MCF 10A (cell line): ENCODE measurements around the gene SMIM32. TPM values are rescaled to one million over a fixed set of nuclear protein-coding genes. Genes with fewer than 3 reads are reported as not detected.

Source experiments
- BruUV-seq: library from RNA; stranded (reverse); fragments of 400-500 nt; replicated peaks from 2 replicates; lab custom pipeline; 2021; lab: Mats Ljungman, UMichigan
- CTCF ChIA-PET: fragments of 300-600 bp; sonication (Branson Sonifier 250); formaldehyde crosslinking; extraction: SDS; loops from one replicate; lab custom pipeline; 2021; ENCODE audit warnings: antibody characterized with exemption, inconsistent platforms; lab: Yijun Ruan, JAX
- POLR2A ChIA-PET: fragments of 300-600, 350-650 bp; sonication (Branson Sonifier 250); formaldehyde crosslinking; extraction: SDS; loops from one replicate; lab custom pipeline; 2020; ENCODE audit warnings: antibody characterized with exemption, inconsistent platforms; lab: Yijun Ruan, JAX
- DNase-seq: peaks from one replicate; pipeline ENCODE4 v3.0.0-alpha.2; 2018; ENCODE audit not compliant: unreplicated experiment
- H3K27ac Mint-ChIP-seq: one replicate; pipeline ENCODE4 v1.8.0; 2022; ENCODE audit warnings: mild to moderate bottlenecking, low read depth, mixed read lengths; ENCODE audit not compliant: unreplicated experiment
- H3K27me3 Mint-ChIP-seq: one replicate; pipeline ENCODE4 v1.8.0; 2022; ENCODE audit warnings: mixed read lengths; ENCODE audit not compliant: insufficient read depth, unreplicated experiment
- H3K36me3 Mint-ChIP-seq: one replicate; pipeline ENCODE4 v1.8.0; 2022; ENCODE audit warnings: mild to moderate bottlenecking, moderate library complexity, mixed read lengths; ENCODE audit not compliant: insufficient read depth, unreplicated experiment
- H3K4me1 Mint-ChIP-seq: one replicate; pipeline ENCODE4 v1.8.0; 2022; ENCODE audit warnings: mixed read lengths; ENCODE audit not compliant: insufficient read depth, unreplicated experiment
- H3K4me3 Mint-ChIP-seq: one replicate; pipeline ENCODE4 v1.8.0; 2022; ENCODE audit warnings: mild to moderate bottlenecking, moderate library complexity, mixed read lengths; ENCODE audit not compliant: unreplicated experiment
- H3K9me3 Mint-ChIP-seq: one replicate; pipeline ENCODE4 v1.8.0; 2022; ENCODE audit warnings: mixed read lengths; ENCODE audit not compliant: unreplicated experiment
- intact Hi-C: fragments of 100-400 bp; cut with micrococcal nuclease; formaldehyde crosslinking; loops from 2 replicates; pipeline ENCODE4 v1.14.1; 2022
- total RNA-seq: library from RNA; stranded (reverse); gene quantifications from 2 replicates; pipeline ENCODE4 v1.2.3, GENCODE V29; 2022
- TF ChIP-seq, protein P1 (sequence below): fragments of 200-600 bp; IDR thresholded peaks from one replicate; pipeline ENCODE4 v1.8.0; 2022; ENCODE audit warnings: antibody characterized with exemption, mild to moderate bottlenecking; ENCODE audit not compliant: unreplicated experiment

SMIM32 gene
- total RNA-seq, 1 experiment from 2014 or later: not detected

DNA sequence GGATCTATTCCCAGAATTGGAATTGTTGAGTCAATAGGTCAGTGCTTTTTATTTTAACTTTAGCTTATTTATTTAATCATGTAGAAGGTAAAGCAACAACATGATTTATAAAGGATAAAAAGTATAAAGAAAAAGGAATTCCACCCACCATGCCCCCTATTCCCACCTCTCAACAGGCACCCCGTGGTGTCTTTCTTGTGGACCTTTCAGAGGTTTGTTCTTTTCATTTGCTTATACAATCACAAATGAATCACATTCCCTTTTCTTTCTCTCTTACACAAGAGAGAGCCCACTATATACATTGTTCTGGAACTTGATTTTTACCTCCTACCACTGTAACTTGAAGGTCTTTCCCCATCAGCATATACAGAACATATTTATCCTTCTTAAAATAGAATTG, 37.2 kb upstream of the SMIM32 start:
- Mint-ChIP-seq H3K9me3 (no peaks in the 10 kb centered on the region), H3K4me1 (no peaks in the 10 kb centered on the region), H3K27ac (no peak overlapping the region), H3K27me3 (peaks cover 53% of the 10 kb centered on the region), H3K4me3 (no peak overlapping the region), H3K36me3 (no peaks in the 10 kb centered on the region)
- no TSS peak for BruUV-seq
- DNase-seq: no peak
- POLR2A ChIA-PET: interaction anchor here (0.7 kb wide), 1 partner anchor 11 kb away, joined by 3 read pairs; no protein-coding TSS in a partner anchor
- TF ChIP-seq, protein P1, sequence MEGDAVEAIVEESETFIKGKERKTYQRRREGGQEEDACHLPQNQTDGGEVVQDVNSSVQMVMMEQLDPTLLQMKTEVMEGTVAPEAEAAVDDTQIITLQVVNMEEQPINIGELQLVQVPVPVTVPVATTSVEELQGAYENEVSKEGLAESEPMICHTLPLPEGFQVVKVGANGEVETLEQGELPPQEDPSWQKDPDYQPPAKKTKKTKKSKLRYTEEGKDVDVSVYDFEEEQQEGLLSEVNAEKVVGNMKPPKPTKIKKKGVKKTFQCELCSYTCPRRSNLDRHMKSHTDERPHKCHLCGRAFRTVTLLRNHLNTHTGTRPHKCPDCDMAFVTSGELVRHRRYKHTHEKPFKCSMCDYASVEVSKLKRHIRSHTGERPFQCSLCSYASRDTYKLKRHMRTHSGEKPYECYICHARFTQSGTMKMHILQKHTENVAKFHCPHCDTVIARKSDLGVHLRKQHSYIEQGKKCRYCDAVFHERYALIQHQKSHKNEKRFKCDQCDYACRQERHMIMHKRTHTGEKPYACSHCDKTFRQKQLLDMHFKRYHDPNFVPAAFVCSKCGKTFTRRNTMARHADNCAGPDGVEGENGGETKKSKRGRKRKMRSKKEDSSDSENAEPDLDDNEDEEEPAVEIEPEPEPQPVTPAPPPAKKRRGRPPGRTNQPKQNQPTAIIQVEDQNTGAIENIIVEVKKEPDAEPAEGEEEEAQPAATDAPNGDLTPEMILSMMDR: no peak
- intact Hi-C loops: no loop called here
- CTCF ChIA-PET: interaction anchor here (0.5 to 4.1 kb wide), 4 partner anchors 17 to 319 kb away, joined by 3 to 24 read pairs (median 4); no protein-coding TSS in a partner anchor

DNA sequence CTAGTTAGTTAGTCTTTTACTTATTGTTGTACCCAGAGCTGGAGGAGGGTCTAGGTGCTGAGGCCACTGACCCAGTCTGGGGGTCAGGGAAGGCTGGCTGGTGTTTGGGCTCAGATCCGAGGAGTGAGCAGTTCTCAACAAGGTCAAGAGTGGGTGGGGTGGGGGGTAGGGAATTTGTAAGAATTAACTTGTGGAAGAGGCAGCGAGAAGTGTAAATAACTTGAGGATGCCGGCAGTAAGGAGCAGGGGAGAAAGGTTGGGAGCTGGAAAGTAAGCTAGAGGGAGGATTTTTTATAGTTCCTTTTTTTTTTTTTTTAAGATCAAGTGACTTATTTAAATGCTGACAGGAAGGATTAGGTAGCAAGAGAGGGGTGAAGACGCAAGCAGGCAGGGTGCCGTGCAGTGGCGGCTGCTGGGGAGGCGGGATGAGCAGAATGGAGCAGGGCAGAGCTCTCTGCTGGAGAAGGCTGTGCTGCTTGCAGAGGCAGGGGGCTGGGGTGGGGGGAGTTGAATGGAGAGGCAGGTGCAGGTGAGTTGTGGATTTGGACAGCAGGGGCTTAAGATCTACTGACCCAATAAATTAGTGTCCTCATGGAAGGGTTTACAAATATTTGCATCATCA, 35.3 kb upstream of the SMIM32 start:
- Mint-ChIP-seq H3K9me3 (no peaks in the 10 kb centered on the region), H3K4me1 (peaks cover under 1% of the 10 kb centered on the region), H3K36me3 (no peaks in the 10 kb centered on the region), H3K4me3 (no peak overlapping the region), H3K27ac (no peak overlapping the region), H3K27me3 (peaks cover 66% of the 10 kb centered on the region)
- POLR2A ChIA-PET: no interaction called here
- intact Hi-C loops: no loop called here
- BruUV-seq: no TSS peak
- CTCF ChIA-PET: interaction anchor here (0.7 to 7.9 kb wide), 4 partner anchors 13 to 256 kb away, joined by 3 to 78 read pairs (median 3); no protein-coding TSS in a partner anchor
- no peak for DNase-seq
- TF ChIP-seq, protein P1: no peak

DNA sequence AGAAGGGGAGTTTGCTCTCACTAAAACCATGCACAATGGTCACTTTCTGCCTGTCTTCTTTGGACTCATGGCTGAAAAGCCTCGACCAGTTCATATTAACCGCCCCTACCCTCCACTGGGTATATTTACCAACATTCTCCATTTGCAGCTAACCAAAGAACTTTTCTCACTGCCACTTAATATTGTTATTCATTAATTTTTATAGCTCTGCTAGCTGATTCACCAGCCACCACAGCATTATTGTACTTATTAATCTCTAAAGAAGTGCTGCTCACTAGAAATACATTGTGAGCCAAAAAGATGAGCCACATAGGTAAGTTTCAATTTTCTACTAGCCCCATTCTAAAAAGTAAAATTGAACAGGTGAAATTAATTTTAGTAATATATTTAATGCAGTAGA, 33.4 kb upstream of the SMIM32 start:
- BruUV-seq: no TSS peak
- intact Hi-C loops: no loop called here

DNA sequence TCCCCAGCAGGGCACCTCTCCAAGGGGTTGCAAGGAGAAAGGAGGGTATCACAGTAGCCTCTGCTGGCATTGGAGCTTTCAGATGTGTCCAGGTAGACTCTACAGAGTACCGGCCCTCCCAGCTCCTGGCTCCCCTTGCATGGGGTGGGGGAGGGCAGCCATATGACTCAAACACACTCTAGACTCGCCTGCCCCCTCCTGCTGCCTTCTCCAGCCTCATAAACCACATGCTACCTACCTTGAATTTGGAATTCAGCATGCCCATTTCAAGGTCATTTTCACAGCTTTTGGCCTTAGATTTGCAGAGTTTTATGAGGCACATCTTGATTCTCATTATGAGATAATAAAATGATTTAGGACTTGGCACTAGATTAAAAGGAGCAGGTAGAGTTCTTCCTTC, 32.8 kb upstream of the SMIM32 start:
- BruUV-seq: no TSS peak
- H3K27ac Mint-ChIP-seq: no peak overlapping the region

More for the DNA sequence above, 33.4 kb upstream of the SMIM32 start:
- POLR2A ChIA-PET: no interaction called here
- no peaks in the 10 kb centered on the region for H3K36me3 Mint-ChIP-seq
- no peak for DNase-seq
- TF ChIP-seq, protein P1: no peak
- H3K4me3 Mint-ChIP-seq: no peak overlapping the region
- H3K9me3 Mint-ChIP-seq: peaks cover 2% of the 10 kb centered on the region
- peaks cover 66% of the 10 kb centered on the region for H3K27me3 Mint-ChIP-seq
- CTCF ChIA-PET: interaction anchor here (1.4 to 7.9 kb wide), 3 partner anchors 13 to 24 kb away, joined by 3 to 78 read pairs (median 6); no protein-coding TSS in a partner anchor
- H3K4me1 Mint-ChIP-seq: peaks cover 6% of the 10 kb centered on the region
- no peak overlapping the region for H3K27ac Mint-ChIP-seq

More for the DNA sequence above, 32.8 kb upstream of the SMIM32 start:
- TF ChIP-seq, protein P1: no peak
- peaks cover 6% of the 10 kb centered on the region for H3K4me1 Mint-ChIP-seq
- peaks cover 7% of the 10 kb centered on the region for H3K9me3 Mint-ChIP-seq
- CTCF ChIA-PET: interaction anchor here (0.6 to 7.9 kb wide), 5 partner anchors 13 to 395 kb away, joined by 3 to 78 read pairs (median 4); no protein-coding TSS in a partner anchor
- peaks cover 60% of the 10 kb centered on the region for H3K27me3 Mint-ChIP-seq
- intact Hi-C loops: no loop called here
- POLR2A ChIA-PET: no interaction called here
- H3K36me3 Mint-ChIP-seq: no peaks in the 10 kb centered on the region
- DNase-seq: no peak
- no peak overlapping the region for H3K4me3 Mint-ChIP-seq
